8988T (cell line): ENCODE data around the gene AATK.
"Not testable (repeated sequence)": the region's sequence is repeated elsewhere in the genome, so short reads cannot be mapped to it uniquely, and the experiment has no call there.

Source experiments
- DNase-seq: peaks from one replicate; pipeline ENCODE4 v3.0.0; 2011

Gene AATK

GRCh38 chr17:81159611-81160265 is 6.3 kb downstream of the AATK start:
- DNase-seq, result no peak

GRCh38 chr17:81158688-81159590 is 7.1 kb downstream of the AATK start:
- DNase-seq, result no peak

DNA sequence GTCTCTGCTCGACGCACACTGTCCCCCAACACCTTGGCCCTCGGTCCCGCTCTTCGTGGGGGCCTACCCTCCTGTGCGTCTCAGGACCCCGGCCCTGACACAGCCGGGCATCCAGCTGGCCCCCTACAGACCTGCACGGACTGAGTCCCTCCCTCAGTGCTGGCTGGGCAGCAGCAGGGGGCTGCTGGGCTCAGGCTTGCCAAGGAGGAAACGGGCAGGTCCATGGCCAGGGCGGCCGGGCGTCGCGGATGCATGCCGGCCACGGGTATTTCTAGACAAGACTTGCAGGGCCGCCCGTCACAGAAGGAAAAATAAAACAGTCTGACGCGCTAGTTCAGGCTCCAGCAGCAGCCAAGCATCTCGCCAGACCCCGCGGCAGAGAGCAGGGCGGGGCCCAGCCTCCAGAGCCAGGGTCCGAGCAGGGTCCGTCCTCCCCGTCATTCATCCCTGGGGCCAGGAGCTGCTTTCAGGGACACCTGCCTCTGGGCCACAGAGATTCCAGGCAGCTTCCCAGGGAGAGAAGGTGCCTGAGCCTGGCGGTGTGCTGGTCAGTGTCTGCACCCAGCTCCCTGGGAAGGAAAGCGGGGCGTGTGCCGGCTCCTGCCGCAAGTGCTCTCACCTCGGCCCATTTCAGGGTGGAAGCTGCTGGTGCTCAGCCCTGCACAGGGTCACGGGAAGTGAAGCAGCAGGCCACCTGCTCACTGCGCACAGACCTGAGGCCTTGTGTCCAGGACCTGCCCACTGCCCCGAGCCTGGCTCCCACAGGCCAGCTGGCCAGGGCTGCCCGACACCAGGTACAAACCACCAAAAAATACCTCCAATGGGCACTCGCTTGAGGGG is 8.0 kb downstream of the AATK start:
- no peak for DNase-seq

DNA sequence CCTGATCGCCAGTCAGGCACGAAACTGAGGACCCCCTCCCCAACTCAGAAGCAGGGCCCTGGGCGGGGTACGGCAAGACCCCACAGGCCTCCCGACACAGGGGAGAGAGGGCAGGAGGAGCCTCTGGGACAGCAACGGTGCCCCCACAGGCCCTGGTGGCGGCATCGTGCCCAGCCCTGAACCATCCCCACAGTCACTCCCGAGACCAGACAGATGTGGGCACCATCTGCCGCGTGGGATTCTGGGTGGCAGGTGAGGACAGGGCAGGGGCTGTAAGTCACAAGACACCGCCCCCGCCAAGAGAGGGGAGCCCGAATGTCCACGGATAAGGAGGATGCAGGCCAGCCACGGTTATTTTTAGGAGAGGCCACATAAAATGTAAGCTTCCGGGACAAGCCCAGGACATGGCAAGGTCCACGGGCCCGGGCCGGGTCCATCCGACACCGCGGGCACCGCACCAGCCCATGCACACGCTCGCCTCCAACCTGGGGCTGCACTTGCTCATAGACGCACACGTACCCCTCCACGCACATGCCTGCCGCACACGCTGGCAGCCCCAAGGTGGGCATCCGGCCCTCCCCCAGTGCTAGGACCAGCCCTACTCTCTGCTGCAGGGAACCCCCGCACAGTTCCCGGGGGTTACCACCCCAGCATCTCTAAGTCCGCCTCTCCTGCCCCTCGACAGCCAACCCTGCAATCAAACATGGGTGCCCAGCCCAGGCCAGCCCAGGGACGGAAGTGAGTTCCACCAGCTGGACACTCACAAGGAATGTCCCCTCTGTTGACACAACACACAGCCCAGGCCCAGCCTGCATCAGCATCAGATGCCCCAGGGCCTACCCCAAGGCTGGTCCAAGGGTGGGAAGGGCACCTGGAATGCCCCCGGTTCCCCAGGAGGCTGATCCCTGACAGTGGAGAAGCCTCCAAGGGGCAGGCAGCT is 8.9 kb downstream of the AATK start:
- no peak for DNase-seq

- DNase-seq, result no peak
Measured at GRCh38 chr17:81154961-81155360, 11.1 kb downstream of the AATK start.

GRCh38 chr17:81154016-81154415 is 12.0 kb downstream of the AATK start:
- not testable (repeated sequence) for DNase-seq

- DNase-seq, result no peak
Measured at GRCh38 chr17:81153340-81153803, 12.6 kb downstream of the AATK start.

DNA sequence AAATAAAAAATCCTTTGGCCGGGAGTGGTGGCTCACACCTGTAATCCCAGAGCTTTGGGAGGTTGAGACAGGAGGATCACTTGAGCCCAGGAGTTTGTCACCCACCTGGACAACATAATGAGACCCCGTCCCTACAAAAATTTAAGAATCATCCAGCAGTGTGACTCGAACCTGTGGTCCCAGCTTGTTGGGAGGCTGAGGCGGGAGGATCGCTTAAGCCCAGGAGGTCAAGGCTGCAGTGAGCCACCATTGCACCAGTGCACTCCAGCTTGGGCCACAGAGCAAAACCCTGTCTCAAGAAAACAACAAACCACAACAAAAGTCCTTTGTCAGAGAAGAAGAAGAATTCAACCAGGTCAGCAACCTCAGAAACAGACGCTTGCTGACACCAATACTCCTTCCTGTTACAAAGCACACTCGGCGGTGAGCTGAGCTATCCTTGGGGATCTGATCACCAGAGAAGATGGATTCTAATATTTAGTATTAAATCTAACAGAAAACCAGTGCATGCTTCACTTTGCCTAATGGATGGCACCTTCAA is 13.7 kb downstream of the AATK start:
- DNase-seq, result no peak

DNA sequence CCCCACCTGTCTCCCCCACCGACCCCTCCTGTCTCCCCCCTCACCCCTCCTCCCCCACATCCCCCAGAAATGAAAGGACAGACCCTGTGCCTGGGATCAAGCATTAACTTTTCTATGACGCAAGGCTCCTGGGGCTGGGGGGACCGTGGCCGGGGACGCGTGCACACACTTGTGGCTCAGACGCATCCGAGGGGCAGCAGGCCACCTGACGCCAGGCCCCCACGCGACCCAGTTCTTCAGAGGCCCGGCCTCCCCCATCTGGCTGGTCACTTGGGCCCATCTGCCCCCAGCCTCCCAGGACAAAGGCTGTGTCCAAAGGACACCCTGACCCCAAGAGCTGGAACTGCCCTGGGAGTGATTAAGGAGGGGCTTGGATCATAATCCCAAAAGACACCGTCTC is 14.7 kb downstream of the AATK start:
- no peak for DNase-seq

DNA sequence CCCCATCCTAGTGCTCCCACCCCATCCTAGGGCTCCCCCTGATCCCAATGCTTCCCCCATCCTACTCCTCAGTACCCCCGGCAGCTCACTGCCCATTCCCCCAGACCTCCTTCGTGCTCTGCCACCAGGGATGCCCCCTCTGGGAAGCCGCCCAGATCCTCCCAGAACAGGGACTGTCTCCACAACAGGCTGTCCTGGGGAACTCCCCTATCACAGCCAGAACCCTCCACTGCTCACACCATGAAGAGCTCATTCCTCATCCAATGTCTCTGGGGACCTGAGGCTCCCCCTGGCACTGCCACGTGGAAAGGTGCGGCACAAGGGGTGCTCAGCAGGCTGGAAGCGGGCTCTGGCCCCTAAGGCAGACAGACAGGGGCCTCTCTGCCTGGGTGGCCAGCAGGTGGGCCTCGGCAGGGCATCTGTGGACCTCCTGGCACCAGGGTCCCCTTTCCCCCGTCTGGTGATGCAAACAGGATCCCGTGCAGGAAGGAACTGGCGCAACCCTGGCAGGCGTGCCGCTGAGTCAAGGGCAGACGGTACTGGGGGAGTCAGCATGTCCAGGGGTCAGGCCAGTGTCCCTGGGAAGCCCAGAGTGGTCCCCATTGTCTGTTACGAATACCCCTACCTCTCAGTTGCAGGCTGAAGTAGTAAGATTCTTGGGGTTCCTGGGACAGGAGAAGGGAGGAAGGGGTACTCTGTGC is 15.5 kb downstream of the AATK start:
- no peak for DNase-seq

DNA sequence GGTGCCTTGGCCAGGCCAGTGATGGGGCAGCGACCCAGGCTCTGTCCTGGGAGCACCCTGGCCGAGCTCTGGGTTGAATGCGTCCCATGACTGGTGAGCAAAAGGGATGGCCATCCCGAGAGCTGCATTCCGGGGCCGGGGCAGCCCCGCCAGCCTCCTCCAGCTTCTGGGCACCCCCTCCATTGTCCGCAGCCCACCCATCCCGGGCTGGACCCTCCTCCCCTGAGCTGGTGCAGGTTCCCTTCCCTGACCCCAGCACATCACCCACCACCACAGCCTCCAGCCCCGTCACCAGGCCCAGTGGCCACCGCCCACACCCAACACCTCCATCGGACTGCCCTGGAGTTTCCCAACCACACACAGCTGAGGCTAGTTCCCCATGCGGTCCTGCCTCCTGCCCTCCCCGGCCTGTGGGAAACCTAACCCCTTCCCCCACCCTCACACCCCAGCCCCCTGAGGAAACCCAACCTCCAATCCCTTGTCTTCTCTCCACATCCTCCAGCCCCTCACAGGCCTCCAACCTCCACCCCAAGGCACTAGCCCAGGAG is 17.0 kb downstream of the AATK start:
- no peak for DNase-seq

GRCh38 chr17:81148571-81148970 is 17.4 kb downstream of the AATK start:
- DNase-seq, result no peak

- DNase-seq, result no peak
Measured at GRCh38 chr17:81147701-81148100, 18.3 kb downstream of the AATK start.

GRCh38 chr17:81146208-81146607 is 19.8 kb downstream of the AATK start:
- DNase-seq, result not testable (repeated sequence)

DNA sequence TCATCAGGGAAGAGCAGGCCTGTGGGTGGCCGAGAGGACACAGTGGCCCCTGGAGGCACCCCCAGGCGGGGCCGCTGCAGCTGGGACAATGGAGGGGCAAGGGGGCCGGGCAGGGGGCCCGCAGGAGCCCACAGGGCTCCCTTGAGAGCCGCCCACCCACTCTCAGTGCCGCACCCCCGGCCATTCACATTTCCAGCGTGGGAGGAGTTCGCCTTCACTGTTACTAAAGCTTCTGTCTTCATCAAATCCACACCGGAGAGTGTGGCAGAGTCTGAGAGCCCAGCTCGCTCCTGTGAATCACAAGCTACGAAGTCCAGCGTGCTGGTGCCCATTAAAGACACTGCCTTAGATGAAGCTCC is 21.6 kb downstream of the AATK start:
- DNase-seq, result no peak

GRCh38 chr17:81143717-81144422 is 22.2 kb downstream of the AATK start:
- DNase-seq, result no peak

- DNase-seq, result no peak
Measured at GRCh38 chr17:81143200-81143527, 22.9 kb downstream of the AATK start.

DNA sequence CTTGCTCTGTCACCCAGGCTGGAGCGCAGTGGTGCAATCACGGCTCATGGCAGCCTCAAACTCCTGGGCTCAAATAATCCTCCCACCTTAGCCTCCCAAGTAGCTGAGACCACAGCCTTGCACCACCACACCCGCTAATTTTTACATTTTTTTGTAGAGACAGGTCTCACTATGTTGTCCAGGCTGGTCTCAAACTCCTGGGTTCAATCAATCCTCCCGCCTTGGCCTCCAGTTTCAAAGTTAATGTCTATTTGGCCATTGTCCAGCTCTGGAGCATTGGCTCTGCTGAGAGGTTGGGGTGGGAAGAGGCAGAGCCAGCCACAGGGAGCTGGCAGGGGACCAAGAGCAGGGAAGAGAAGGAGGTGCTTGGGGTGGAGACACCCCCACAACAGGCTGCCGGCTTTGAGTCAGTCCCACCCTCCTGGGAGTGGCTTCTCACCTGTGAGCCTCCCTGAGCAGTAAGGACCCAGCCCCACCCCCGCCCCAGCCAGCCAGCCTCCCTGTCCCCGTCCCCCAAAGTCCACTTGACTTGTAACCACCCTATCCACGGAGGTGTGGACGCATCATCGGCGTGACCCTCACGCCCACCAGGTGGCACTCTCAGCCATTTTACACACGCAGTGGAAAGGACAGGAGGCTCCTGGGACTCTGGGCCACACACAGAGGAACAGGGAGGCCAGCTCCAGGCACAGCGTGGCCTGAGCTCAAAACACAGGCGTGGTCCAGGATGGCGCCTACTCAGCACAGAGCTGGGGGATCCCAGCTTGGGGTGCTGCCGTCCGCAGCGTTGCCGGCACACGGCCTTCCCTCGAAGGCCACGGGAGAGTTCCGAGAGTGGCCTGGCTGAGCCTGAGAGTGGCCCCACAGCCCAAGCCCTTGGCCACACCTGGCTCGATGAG is 23.5 kb downstream of the AATK start:
- DNase-seq, result peak; percentile 88

GRCh38 chr17:81140695-81141094 is 25.3 kb downstream of the AATK start:
- DNase-seq, result no peak
